Measurements from ENCODE around the gene HLA-DPA1. TPM values are rescaled to one million over a fixed set of nuclear protein-coding genes. Genes with fewer than 3 reads are reported as not detected.

Gene HLA-DPA1
- total RNA-seq, 1 experiment from 2014 or later: 2.6 TPM

GRCh38 chr6:33061987-33062386, 11.5 kb downstream of the HLA-DPA1 start:
- Histone ChIP-seq H3K4me1 (ENCODE audit: insufficient read depth, low read length) (no peaks in the 10 kb centered on the region), H2BK120ac (ENCODE audit: low read depth, low read length, poor library complexity, severe bottlenecking) (no peak overlapping the region), H4K5ac (ENCODE audit: insufficient read length, low read depth, low read length) (no peak overlapping the region), H3K18ac (ENCODE audit: insufficient read length, low read depth, low read length) (no peak overlapping the region), H3K79me2 (ENCODE audit: insufficient read depth, low read length) (no peaks in the 10 kb centered on the region), H4K91ac (ENCODE audit: insufficient read length, low read depth, low read length) (no peak overlapping the region), H3K4me2 (ENCODE audit: insufficient read depth, insufficient read length, low read length) (no peak overlapping the region), H2BK15ac (ENCODE audit: low read depth, low read length) (no peak overlapping the region), H4K8ac (replicated peaks; ENCODE audit: insufficient read length, low read depth, low read length) (no peak overlapping the region), H3K56ac (ENCODE audit: insufficient read length, low read depth, low read length) (no peak overlapping the region), H2AFZ (ENCODE audit: low read length) (no peak overlapping the region), H4K20me1 (ENCODE audit: control insufficient read depth, insufficient read depth, insufficient read length) (no peaks in the 10 kb centered on the region), H3K14ac (ENCODE audit: insufficient read depth, low read length) (no peak overlapping the region), H3K9ac (ENCODE audit: extremely low read depth, insufficient read length, low read length) (no peak overlapping the region), H3T11ph (ENCODE audit: low read length) (no peak overlapping the region), H3K23me2 (ENCODE audit: insufficient read length, low read depth, low read length, poor library complexity, severe bottlenecking) (no peaks in the 10 kb centered on the region), H2BK12ac (ENCODE audit: insufficient read length, low read depth, low read length) (no peak overlapping the region), H3K27ac (ENCODE audit: insufficient read length, low read depth, low read length) (no peak overlapping the region), H3K4ac (ENCODE audit: low read depth, low read length) (no peak overlapping the region), H3K79me1 (ENCODE audit: insufficient read depth, low read depth, low read length, poor library complexity, severe bottlenecking) (no peaks in the 10 kb centered on the region), H3K9me3 (ENCODE audit: control insufficient read depth, low read depth, low read length) (no peaks in the 10 kb centered on the region), H3K27me3 (ENCODE audit: insufficient read depth, low read length) (no peaks in the 10 kb centered on the region), H3K23ac (ENCODE audit: insufficient read length, low read depth, low read length) (no peak overlapping the region), H2BK20ac (ENCODE audit: low read depth, low read length, poor library complexity, severe bottlenecking) (no peak overlapping the region), H2BK5ac (ENCODE audit: insufficient read length, low read length) (no peak overlapping the region), H2AK5ac (ENCODE audit: insufficient read length, low read length) (no peak overlapping the region)
- Mint-ChIP-seq H3K4me3 (no peak overlapping the region), H3K36me3 (ENCODE audit: insufficient read depth in 1 of 3, low read depth in 3 of 3) (peaks cover 0 to 6% (median 3%) of the 10 kb centered on the region in 3 experiments; a peak in 2 of 7 replicates), H3K9me3 (peaks cover 14 to 17% of the 10 kb centered on the region in 2 experiments), H3K27ac (peak overlapping the region in 1 of 3 experiments; percentile 59; a peak in 1 of 7 replicates), H3K4me1 (no peaks in the 10 kb centered on the region), H3K27me3 (ENCODE audit: low read depth) (peaks cover 9% of the 10 kb centered on the region)
- no peak for TF ChIP-seq CTCF (conservative IDR thresholded peaks at IDR 0.05)
- DNase-seq: no peak
- WGBS (ENCODE audit: extremely low coverage, insufficient read length, low lambda C conversion rate): no CpG with 5 or more reads among the region's 2 CpGs

All from H9 (cell line).